HL-60 (cell line): Measurements from ENCODE around the gene PPEF1.

ENCODE experiments used
- CTCF ChIP-seq: IDR thresholded peaks from one replicate; pipeline ENCODE4 v1.5.1; 2011; ENCODE audit warnings: low read length, control low read depth, inconsistent platforms; ENCODE audit not compliant: insufficient read depth
- GABPA ChIP-seq: IDR thresholded peaks from 2 replicates; pipeline ENCODE4 v1.6.1; 2012; ENCODE audit warnings: low read depth
- POLR2AphosphoS5 ChIP-seq: IDR thresholded peaks from 2 replicates; pipeline ENCODE4 v1.6.1; 2012; ENCODE audit warnings: low read depth
- REST ChIP-seq: IDR thresholded peaks from 2 replicates; pipeline ENCODE4 v1.6.1; 2012; ENCODE audit warnings: low read depth; ENCODE audit not compliant: insufficient replicate concordance

GRCh38 chrX:18793601-18794089, 86.2 kb downstream of the PPEF1 start:
- TF ChIP-seq CTCF (no peak), POLR2AphosphoS5 (no peak), REST (no peak), GABPA (no peak)
